Urothelium cell line (cell line): ENCODE measurements around the gene CSNK2B.

Experiments
- DNase-seq: peaks from one replicate; pipeline ENCODE4 v3.0.0; 2011; ENCODE audit warnings: low spot score, mixed read lengths
- FAIRE-seq: peaks from 2 replicates; lab custom pipeline; 2011; peaks lifted over from hg19 to GRCh38; lab: Jason Lieb, UNC

CSNK2B gene

DNA sequence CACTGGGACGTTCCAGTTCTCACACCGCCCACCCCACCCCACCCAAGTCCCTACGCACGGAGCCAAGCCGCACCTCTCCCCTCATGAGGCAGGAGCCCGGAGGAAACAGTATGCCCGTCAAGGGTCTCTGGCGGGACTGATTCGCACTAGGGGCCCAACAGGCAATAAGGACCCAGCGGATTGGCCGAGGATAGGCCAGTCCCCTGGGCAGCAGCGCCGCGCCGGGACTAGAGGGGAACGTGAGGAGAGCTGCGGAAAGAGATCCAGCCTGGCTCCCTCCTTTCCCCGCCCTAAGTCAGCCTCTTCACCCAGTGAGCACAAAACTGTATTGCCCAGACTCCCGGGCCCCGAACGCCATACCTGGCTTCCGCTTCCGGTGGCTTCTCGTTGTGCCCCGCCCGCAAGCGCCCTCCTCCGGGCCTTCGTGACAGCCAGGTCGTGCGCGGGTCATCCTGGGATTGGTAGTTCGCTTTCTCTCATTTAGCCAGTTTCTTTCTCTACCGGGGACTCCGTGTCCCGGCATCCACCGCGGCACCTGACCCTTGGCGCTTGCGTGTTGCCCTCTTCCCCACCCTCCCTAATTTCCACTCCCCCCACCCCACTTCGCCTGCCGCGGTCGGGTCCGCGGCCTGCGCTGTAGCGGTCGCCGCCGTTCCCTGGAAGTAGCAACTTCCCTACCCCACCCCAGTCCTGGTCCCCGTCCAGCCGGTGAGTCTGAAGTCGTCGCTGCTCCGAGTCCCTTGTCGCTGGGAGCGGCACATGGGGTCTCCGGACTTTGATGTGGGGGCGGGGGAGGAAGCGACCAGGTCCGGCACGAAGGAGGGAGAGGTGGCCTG, at the start of gene CSNK2B:
Gene CSNK2B (plus strand): TSS at position 580 of the 836 bp plus-strand sequence. CDS start 752 bp downstream, outside the sequence.
- DNase-seq = peak; percentile 97
- FAIRE-seq = no peak

- DNase-seq (no peak), FAIRE-seq (no peak)
Measured at GRCh38 chr6:31617010-31617409, 48.9 kb upstream of the CSNK2B start.

DNA sequence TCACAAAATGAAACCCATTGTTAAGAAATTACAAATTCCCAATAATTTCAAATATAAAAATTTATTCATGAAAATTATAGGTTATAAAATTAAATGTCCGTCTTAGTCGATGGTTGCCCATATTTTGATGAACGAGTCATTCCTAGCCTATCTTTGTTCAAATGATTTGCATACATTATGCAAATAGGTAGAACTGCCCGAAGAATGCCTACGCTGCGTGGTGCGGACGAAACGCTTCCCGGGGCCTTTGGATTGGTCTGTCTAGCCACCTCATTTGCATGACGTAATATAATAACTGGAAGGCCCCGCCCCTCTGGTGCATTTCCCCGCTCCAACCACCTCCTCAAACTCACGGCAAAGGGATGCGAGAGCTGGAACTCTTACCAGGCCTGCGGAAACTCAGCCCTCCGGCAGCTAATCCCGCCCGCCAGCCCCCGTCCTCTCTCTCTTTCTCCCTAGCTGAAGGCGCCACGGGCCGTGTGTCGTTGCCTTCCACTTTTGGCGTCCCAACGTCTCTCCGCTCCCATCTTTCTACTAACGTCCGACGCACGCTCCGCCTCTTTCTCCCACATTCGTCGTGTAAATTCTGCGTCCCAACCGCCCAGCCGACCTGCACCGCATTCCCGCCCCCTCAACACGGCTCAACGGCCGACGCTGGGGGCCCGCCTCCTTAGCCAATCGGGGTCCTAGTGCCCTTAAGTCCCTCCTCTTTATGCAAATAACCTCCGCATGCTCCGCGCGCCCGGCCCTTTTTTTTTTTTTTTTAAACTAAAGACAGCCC, 45.9 kb upstream of the CSNK2B start:
- peak; percentile 96 for DNase-seq
- peak; percentile 13 for FAIRE-seq

- DNase-seq (peak; percentile 98), FAIRE-seq (no peak)
Measured at GRCh38 chr6:31620586-31621319, 45.1 kb upstream of the CSNK2B start, which contains the start of gene PRRC2A. TSS of gene PRRC2A (plus strand) at chr6:31620715. CDS start at chr6:31622790, 2,075 bp downstream.

GRCh38 chr6:31621320-31621939, 44.5 kb upstream of the CSNK2B start:
- DNase-seq = no peak
- no peak for FAIRE-seq

GRCh38 chr6:31621991-31622390, 43.9 kb upstream of the CSNK2B start:
- DNase-seq (no peak), FAIRE-seq (no peak)

DNA sequence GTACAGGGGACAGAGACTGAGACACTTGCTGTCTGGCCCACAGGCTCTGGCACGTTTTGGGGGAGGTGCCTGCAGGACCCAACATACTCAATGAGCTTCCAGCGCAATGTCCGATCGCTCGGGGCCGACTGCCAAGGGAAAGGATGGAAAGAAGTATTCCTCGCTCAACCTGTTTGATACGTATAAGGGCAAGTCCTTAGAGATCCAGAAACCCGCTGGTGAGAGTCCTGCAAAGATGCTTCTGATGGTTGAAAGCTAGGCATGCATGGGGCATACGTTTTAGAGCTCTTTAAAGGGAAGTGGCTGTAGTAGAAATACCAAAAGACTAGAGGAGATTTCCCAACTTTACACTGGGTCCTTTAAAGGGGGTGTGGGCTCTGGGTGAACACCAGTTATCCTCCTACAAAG, 43.2 kb upstream of the CSNK2B start:
- FAIRE-seq (no peak), DNase-seq (no peak)

- no peak for FAIRE-seq
- DNase-seq = no peak
Measured at GRCh38 chr6:31624070-31624469, 41.8 kb upstream of the CSNK2B start.

DNA sequence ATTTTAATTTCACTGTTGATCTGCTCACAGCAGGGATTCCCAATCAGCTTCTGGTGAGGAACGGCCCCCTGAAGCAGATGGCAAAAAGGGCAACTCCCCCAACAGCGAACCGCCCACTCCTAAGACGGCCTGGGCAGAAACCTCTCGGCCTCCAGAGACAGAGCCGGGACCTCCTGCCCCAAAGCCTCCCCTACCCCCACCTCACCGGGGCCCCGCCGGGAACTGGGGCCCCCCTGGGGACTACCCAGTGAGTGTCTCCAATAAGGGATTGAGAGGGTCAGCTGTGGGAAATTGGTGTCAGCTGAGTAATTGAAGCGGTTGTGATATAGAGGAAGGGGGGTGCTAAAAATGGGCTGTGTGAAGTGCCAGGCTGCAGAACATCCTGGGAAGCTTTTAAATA, 38.9 kb upstream of the CSNK2B start:
- no peak for FAIRE-seq
- no peak for DNase-seq

DNA sequence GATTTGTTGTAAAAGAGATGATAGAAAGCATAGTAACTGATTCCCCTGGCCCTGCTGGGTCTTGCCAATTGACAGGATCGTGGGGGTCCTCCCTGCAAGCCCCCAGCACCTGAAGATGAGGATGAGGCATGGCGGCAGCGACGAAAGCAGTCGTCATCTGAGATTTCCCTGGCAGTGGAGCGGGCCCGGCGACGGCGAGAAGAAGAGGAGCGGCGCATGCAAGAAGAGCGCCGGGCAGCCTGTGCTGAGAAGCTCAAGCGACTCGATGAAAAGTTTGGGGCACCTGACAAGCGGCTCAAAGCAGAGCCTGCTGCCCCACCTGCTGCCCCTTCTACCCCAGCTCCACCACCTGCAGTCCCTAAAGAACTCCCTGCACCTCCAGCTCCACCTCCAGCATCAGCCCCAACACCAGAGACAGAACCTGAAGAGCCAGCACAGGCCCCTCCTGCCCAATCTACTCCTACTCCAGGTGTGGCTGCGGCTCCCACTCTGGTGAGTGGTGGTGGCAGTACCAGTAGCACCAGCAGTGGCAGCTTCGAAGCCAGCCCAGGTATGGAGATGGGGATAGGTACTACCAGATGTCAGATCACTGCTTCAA, 38.1 kb upstream of the CSNK2B start:
- no peak for DNase-seq
- no peak for FAIRE-seq

- FAIRE-seq (no peak), DNase-seq (no peak)
Measured at GRCh38 chr6:31629014-31629413, 36.9 kb upstream of the CSNK2B start.

DNA sequence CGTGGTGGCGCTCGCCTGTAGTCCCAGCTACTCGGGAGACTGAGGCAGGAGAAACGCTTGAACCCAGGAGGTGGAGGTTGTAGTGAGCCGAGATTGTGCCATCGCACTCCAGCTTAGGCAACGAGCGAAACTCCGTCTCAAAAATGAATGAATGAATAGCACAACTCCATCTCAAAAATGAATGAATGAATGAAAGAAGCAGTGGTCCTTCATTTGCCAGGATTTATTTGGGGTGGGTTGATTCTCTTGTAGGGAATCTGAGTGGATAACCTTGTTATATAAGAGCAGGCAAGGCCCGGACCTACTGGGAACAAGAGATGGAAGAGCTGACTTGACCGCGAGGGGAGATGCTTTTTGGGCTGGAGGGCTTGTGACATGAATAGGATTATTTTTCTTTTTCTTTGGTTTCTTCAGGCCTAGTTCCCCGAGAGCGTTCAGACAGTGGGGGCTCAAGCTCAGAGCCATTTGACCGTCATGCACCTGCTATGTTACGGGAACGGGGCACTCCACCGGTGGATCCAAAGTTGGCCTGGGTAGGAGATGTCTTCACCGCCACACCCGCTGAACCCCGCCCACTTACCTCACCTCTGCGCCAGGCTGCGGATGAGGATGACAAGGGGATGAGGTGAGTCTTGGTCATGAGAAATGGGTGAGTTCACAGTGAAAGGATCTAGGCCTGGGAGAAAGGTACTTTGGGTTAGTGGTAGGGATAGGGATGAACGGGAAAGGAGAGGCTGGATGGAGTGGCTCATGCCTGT, 35.5 kb upstream of the CSNK2B start:
- no peak for DNase-seq
- FAIRE-seq = no peak

- DNase-seq (no peak), FAIRE-seq (no peak)
Measured at GRCh38 chr6:31631209-31631608, 34.7 kb upstream of the CSNK2B start.

- FAIRE-seq = no peak
Measured at GRCh38 chr6:31631681-31632278, 34.1 kb upstream of the CSNK2B start.

GRCh38 chr6:31632279-31632946, 33.5 kb upstream of the CSNK2B start:
- no peak for FAIRE-seq

More at GRCh38 chr6:31631681-31632278, 34.1 kb upstream of the CSNK2B start:
- no peak for DNase-seq

DNA sequence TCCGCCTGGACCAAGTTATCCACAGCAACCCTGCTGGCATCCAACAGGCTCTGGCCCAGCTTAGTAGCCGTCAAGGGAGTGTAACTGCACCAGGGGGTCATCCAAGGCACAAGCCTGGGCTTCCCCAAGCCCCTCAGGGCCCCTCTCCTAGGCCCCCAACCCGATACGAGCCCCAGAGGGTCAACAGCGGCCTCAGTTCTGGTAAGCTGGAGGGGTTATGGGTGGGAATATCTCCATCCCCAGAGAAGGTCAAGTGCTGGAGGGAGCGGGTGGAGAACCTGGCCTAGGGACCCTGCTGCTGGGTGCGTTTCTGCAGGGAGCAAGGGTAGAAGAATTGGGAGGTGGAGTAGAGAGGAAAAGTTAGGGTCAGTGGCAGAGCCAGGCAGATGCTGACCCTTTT, 32.4 kb upstream of the CSNK2B start:
- DNase-seq = no peak
- no peak for FAIRE-seq

More at GRCh38 chr6:31632279-31632946, 33.5 kb upstream of the CSNK2B start:
- no peak for DNase-seq

GRCh38 chr6:31634131-31634530, 31.7 kb upstream of the CSNK2B start:
- DNase-seq (no peak), FAIRE-seq (no peak)

- DNase-seq (no peak), FAIRE-seq (no peak)
Measured at GRCh38 chr6:31634969-31635575, 30.8 kb upstream of the CSNK2B start.
